Measurements from ENCODE around the gene LHX8.

Gene LHX8
- long read RNA-seq: 0 reads

DNA sequence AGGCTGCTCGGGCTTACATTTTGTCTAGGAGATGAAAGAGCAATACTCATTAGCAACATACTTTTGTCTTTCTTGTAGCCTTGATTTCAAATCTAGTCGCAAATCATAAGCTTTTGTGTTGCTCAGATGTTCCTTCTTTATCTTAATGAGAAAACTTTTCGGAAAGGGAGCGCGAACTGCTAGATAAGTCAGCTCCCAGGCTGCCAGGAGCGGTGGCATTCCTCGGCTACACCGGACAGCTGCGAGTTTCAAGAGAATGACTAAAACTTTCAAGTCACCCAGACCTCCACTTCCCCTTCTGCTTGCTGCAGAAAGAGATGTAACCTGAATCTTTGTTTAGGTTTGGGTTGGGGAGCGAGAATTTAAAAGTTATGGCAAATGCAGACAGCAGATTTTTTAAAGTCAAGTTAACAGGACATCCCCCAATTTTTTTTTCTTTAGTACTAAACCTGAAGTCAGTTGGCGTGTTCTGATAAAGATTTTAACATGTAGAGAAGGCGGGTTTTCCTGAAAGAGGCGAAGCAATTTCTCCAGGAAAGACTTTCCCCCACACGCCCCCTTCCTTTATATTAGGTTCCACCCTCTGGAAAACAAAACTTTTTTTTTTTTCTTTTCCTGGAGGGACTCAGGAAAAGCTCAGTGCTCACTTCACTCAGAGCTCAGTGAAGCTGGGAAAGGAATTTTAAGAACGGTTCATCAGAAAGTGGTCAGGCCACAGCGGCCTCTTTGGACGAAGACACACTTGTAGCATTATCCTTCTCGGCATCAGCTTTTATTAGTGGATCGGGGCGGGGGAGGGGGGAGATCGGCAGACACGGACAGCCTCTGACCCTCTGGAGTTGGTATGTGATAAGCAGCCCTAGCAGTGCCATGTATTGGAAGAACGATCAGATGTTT, at the start of gene LHX8:
Gene LHX8, plus strand, starts transcription at position 639 of the 897 bp plus-strand sequence. CDS start 2,227 bp downstream, outside the sequence.
- no peak for DNase-seq (ENCODE audit: low read depth in 1 of 2, low spot score in 1 of 2)
- Histone ChIP-seq H3K4me3 (replicated peaks; ENCODE audit: insufficient read depth, low read length) (no peak within 1 kb of the TSS), H3K27me3 (ENCODE audit: insufficient read depth, poor library complexity, severe bottlenecking) (peaks cover 75% of the 10 kb centered on the region), H3K27ac (replicated peaks) (no peak within 1 kb of the TSS)
- TF ChIP-seq, protein P1, sequence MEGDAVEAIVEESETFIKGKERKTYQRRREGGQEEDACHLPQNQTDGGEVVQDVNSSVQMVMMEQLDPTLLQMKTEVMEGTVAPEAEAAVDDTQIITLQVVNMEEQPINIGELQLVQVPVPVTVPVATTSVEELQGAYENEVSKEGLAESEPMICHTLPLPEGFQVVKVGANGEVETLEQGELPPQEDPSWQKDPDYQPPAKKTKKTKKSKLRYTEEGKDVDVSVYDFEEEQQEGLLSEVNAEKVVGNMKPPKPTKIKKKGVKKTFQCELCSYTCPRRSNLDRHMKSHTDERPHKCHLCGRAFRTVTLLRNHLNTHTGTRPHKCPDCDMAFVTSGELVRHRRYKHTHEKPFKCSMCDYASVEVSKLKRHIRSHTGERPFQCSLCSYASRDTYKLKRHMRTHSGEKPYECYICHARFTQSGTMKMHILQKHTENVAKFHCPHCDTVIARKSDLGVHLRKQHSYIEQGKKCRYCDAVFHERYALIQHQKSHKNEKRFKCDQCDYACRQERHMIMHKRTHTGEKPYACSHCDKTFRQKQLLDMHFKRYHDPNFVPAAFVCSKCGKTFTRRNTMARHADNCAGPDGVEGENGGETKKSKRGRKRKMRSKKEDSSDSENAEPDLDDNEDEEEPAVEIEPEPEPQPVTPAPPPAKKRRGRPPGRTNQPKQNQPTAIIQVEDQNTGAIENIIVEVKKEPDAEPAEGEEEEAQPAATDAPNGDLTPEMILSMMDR (IDR thresholded peaks at IDR 0.05; ENCODE audit: insufficient read depth, low read length): no peak
- no peak for TF ChIP-seq POLR2AphosphoS5 (IDR thresholded peaks at IDR 0.05; ENCODE audit: low read depth)
- TF ChIP-seq SPI1 (IDR thresholded peaks at IDR 0.05; ENCODE audit: borderline replicate concordance, low read depth): no peak
- no peak for TF ChIP-seq GABPA (IDR thresholded peaks at IDR 0.05; ENCODE audit: low read depth)

DNA sequence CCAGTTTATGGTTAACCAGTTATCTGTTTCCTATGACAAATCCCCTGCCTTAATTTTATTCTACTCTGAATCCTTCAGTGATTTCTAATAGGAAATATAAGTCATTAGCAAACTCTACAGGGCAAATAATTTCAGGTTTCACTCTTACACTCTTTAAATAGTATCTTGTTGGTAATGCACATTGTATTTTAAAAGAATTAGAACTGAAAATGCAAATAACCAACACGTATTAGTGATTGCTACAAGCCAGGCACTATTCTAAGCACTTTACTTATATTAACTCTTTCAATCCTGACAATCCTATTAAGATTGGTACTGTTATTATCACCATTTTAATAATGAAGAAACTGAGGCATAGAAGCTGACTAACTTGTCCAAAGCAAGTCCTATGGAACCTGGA, 48.3 kb upstream of the LHX8 start:
- no peak overlapping the region for H3K27ac ChIP-seq (replicated peaks)
- no peak for DNase-seq (ENCODE audit: low read depth in 1 of 2, low spot score in 1 of 2)
- no peaks in the 10 kb centered on the region for H3K27me3 ChIP-seq (ENCODE audit: insufficient read depth, poor library complexity, severe bottlenecking)
- TF ChIP-seq POLR2AphosphoS5 (IDR thresholded peaks at IDR 0.05; ENCODE audit: low read depth) (no peak), SPI1 (IDR thresholded peaks at IDR 0.05; ENCODE audit: borderline replicate concordance, low read depth) (no peak), GABPA (IDR thresholded peaks at IDR 0.05; ENCODE audit: low read depth) (no peak)
- TF ChIP-seq, protein P2, sequence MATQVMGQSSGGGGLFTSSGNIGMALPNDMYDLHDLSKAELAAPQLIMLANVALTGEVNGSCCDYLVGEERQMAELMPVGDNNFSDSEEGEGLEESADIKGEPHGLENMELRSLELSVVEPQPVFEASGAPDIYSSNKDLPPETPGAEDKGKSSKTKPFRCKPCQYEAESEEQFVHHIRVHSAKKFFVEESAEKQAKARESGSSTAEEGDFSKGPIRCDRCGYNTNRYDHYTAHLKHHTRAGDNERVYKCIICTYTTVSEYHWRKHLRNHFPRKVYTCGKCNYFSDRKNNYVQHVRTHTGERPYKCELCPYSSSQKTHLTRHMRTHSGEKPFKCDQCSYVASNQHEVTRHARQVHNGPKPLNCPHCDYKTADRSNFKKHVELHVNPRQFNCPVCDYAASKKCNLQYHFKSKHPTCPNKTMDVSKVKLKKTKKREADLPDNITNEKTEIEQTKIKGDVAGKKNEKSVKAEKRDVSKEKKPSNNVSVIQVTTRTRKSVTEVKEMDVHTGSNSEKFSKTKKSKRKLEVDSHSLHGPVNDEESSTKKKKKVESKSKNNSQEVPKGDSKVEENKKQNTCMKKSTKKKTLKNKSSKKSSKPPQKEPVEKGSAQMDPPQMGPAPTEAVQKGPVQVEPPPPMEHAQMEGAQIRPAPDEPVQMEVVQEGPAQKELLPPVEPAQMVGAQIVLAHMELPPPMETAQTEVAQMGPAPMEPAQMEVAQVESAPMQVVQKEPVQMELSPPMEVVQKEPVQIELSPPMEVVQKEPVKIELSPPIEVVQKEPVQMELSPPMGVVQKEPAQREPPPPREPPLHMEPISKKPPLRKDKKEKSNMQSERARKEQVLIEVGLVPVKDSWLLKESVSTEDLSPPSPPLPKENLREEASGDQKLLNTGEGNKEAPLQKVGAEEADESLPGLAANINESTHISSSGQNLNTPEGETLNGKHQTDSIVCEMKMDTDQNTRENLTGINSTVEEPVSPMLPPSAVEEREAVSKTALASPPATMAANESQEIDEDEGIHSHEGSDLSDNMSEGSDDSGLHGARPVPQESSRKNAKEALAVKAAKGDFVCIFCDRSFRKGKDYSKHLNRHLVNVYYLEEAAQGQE (IDR thresholded peaks at IDR 0.05; ENCODE audit: insufficient replicate concordance, low read depth): no peak
- TF ChIP-seq, protein P1 (IDR thresholded peaks at IDR 0.05; ENCODE audit: insufficient read depth, low read length): no peak
- H3K4me3 ChIP-seq (replicated peaks; ENCODE audit: insufficient read depth, low read length): no peak overlapping the region

DNA sequence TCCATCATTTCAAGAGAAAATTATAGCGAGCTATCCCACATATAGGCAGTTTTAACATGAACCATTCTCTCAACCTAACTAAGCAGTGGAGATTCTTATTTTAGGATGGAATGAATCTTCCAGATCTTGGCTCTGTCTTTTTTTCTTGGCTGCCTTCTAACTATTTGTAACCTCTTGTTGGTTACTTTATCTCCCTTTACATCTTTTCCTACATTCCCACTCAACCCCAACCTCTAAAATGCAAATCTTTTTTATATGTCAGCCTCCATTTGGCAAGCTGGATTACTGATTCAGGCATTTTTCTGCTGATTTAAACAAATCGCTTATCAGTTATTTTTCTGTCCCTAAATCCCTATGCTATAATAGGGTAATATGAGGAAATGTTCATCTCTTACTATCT, 46.9 kb upstream of the LHX8 start:
- Histone ChIP-seq H3K27me3 (ENCODE audit: insufficient read depth, poor library complexity, severe bottlenecking) (no peaks in the 10 kb centered on the region), H3K4me3 (replicated peaks; ENCODE audit: insufficient read depth, low read length) (no peak overlapping the region), H3K27ac (replicated peaks) (no peak overlapping the region)
- DNase-seq (ENCODE audit: low read depth in 1 of 2, low spot score in 1 of 2): no peak
- TF ChIP-seq, protein P2 (IDR thresholded peaks at IDR 0.05; ENCODE audit: insufficient replicate concordance, low read depth): no peak
- TF ChIP-seq, protein P1 (IDR thresholded peaks at IDR 0.05; ENCODE audit: insufficient read depth, low read length): no peak
- no peak for TF ChIP-seq SPI1 (IDR thresholded peaks at IDR 0.05; ENCODE audit: borderline replicate concordance, low read depth)
- no peak for TF ChIP-seq POLR2AphosphoS5 (IDR thresholded peaks at IDR 0.05; ENCODE audit: low read depth)
- TF ChIP-seq GABPA (IDR thresholded peaks at IDR 0.05; ENCODE audit: low read depth): no peak

Data from HL-60 (cell line).